HepG2 (cell line): ENCODE data around the gene CAMTA1. TPM values are rescaled to one million over a fixed set of nuclear protein-coding genes. Genes with fewer than 3 reads are reported as not detected.

ENCODE experiments used
- ATAC-seq: fragments of 200-7000 bp; cut with Tn5 transposase; 3 replicates; pipeline ENCODE4 v1.9.1; 2020; ENCODE audit warnings: mild to moderate bottlenecking, moderate library complexity
- BruUV-seq: library from RNA; stranded (reverse); fragments of 400-500 nt; replicated peaks from 2 replicates; lab custom pipeline; 2021; lab: Mats Ljungman, UMichigan
- CTCF ChIA-PET: fragments of 300-600 bp; formaldehyde crosslinking; extraction: SDS; loops from one replicate; lab custom pipeline; 2021; ENCODE audit warnings: low total read pairs, inconsistent platforms, low intra/inter-chr PET ratio; lab: Yijun Ruan, JAX
- POLR2A ChIA-PET: fragments of 350-600 bp; sonication (Branson Sonifier 250); formaldehyde crosslinking; loops from one replicate; lab custom pipeline; 2020; ENCODE audit warnings: antibody characterized with exemption, inconsistent platforms; lab: Yijun Ruan, JAX
- DNase-seq: peaks from one replicate; pipeline ENCODE4 v3.0.0-alpha.2; 2015; ENCODE audit warnings: low spot score
- FAIRE-seq: peaks from 3 replicates; lab custom pipeline; 2011; peaks lifted over from hg19 to GRCh38; lab: Jason Lieb, UNC
- H2AFZ ChIP-seq: one replicate; pipeline ENCODE4 v1.6.1; 2011; ENCODE audit warnings: low read length, inconsistent platforms
- H3K27ac ChIP-seq: fragments of 300-600 bp; 3 replicates; pipeline ENCODE4 v1.8.0; 2011; ENCODE audit warnings: mixed run types, mild to moderate bottlenecking, mixed read lengths, low read length, inconsistent platforms; ENCODE audit not compliant: insufficient read depth; ENCODE audit errors: extremely low read length
- H3K27me3 ChIP-seq, 2 experiments: fragments of 200-600 bp in 1 of 2; 2 replicates in 1 of 2; 3 replicates in 1 of 2; pipeline versions ENCODE4 v1.6.0 to v1.8.0; 2011; ENCODE audit warnings: low read length in 2 of 2, mild to moderate bottlenecking in 2 of 2, moderate library complexity in 2 of 2, inconsistent platforms in 1 of 2; ENCODE audit not compliant: insufficient read depth in 2 of 2, control insufficient read depth in 1 of 2
- H3K36me3 ChIP-seq, 2 experiments: fragments of 200-600 bp in 1 of 2; replicated peaks in 1 of 2; 2 replicates in 1 of 2; 3 replicates in 1 of 2; pipeline versions ENCODE4 v1.5.1 to v1.8.0; 2011; ENCODE audit warnings: low read length in 2 of 2, inconsistent platforms in 1 of 2; ENCODE audit not compliant: insufficient read depth in 2 of 2, control insufficient read depth in 1 of 2
- H3K4me1 ChIP-seq: 2 replicates; pipeline ENCODE4 v1.5.1; 2012; ENCODE audit warnings: low read length, inconsistent platforms; ENCODE audit not compliant: insufficient read depth
- H3K4me2 ChIP-seq: 2 replicates; pipeline ENCODE4 v1.6.0; 2011; ENCODE audit warnings: low read depth, low read length, inconsistent platforms
- H3K4me3 ChIP-seq, 3 experiments: fragments of 200-600 bp in 1 of 3; sonication (generic), shearing (Covaris generic) in 1 of 3; replicated peaks in 1 of 3; 2 replicates each; pipeline ENCODE4 v1.5.1; 2011 to 2016; ENCODE audit warnings: low read length in 3 of 3, inconsistent platforms in 2 of 3, low read depth in 2 of 3, mild to moderate bottlenecking in 2 of 3, control low read depth in 1 of 3, mixed read lengths in 1 of 3; ENCODE audit not compliant: insufficient read depth in 1 of 3
- H3K79me2 ChIP-seq: one replicate; pipeline ENCODE4 v1.6.1; 2011; ENCODE audit warnings: low read length, inconsistent platforms; ENCODE audit not compliant: insufficient read depth
- H3K9ac ChIP-seq: 2 replicates; pipeline ENCODE4 v1.6.0; 2011; ENCODE audit warnings: mild to moderate bottlenecking, low read depth, low read length, inconsistent platforms; ENCODE audit not compliant: insufficient read depth
- H3K9me3 ChIP-seq: 2 replicates; pipeline ENCODE4 v1.5.1; 2012; ENCODE audit warnings: mild to moderate bottlenecking, low read length
- H4K20me1 ChIP-seq: 2 replicates; pipeline ENCODE4 v1.6.0; 2011; ENCODE audit warnings: inconsistent platforms, mild to moderate bottlenecking, low read length, moderate library complexity; ENCODE audit not compliant: insufficient read depth
- KLF9 ChIP-seq: IDR thresholded peaks from 2 replicates; pipeline ENCODE4 v1.6.1; 2016; ENCODE audit warnings: low read depth
- MED13 ChIP-seq: sonication (generic); formaldehyde crosslinking; IDR thresholded peaks from 2 replicates; pipeline ENCODE4 v1.5.0; 2020; ENCODE audit warnings: missing genetic modification reagents
- ZBTB46 ChIP-seq: sonication (generic); formaldehyde crosslinking; IDR thresholded peaks from 2 replicates; pipeline ENCODE4 v1.4.0; 2020; ENCODE audit warnings: mild to moderate bottlenecking, missing genetic modification reagents, borderline replicate concordance
- ZNF121 ChIP-seq: sonication (generic); formaldehyde crosslinking; IDR thresholded peaks from 2 replicates; pipeline ENCODE4 v1.5.0; 2020; ENCODE audit warnings: mild to moderate bottlenecking, missing genetic modification reagents
- ZNF737 ChIP-seq: sonication (generic); formaldehyde crosslinking; IDR thresholded peaks from 2 replicates; pipeline ENCODE4 v1.5.0; 2020; ENCODE audit warnings: missing genetic modification reagents, mild to moderate bottlenecking, borderline replicate concordance
- ZNF768 ChIP-seq: sonication (generic); formaldehyde crosslinking; IDR thresholded peaks from 2 replicates; pipeline ENCODE4 v1.4.0; 2020; ENCODE audit warnings: missing genetic modification reagents
- WGBS: methylation state at CpG from one replicate; pipeline ENCODE4 v1.1.6; 2017; ENCODE audit warnings: low lambda C conversion rate; 5-methylcytosine and 5-hydroxymethylcytosine counted together
- in situ Hi-C: cut with HindIII; loops from 2 replicates; pipeline ENCODE4 v1.10.0; 2017; ENCODE audit warnings: low pct_unique_long_range_greater_than_20kb; ENCODE audit not compliant: extremely low pct_ligation_motif_present
- intact Hi-C: fragments of 100-400 bp; cut with micrococcal nuclease; formaldehyde crosslinking; loops from one replicate; pipeline ENCODE4 v1.10.0; 2022; ENCODE audit not compliant: unreplicated experiment
- polyA plus RNA-seq, 8 experiments: library from polyadenylated mRNA; depleted of rRNA in 3 of 8; stranded (reverse) in 7 of 8; unstranded in 1 of 8; fragments of >200 nt; fragmentation: Illumina TruSeq in 4 of 8; extraction: Trizol in 4 of 8; gene quantifications; 2 replicates each; pipeline versions ENCODE4 v1.2.1 to v1.2.3, GENCODE V29; 2011 to 2016; ENCODE audit warnings: low read depth in 4 of 8, missing spikeins in 1 of 8, mixed read lengths in 1 of 8; ENCODE audit not compliant: insufficient read depth in 1 of 8
- total RNA-seq, 5 experiments: library from RNA; depleted of rRNA; stranded (reverse); fragments of >200 nt; fragmentation: Illumina TruSeq; extraction: Trizol; gene quantifications; 2 replicates each; pipeline ENCODE4 v1.2.3, GENCODE V29; 2016; ENCODE audit warnings: low read depth in 1 of 5

The CAMTA1 gene
- total and polyA plus RNA-seq, 2 of the 13 experiments (the other 11 are each of a cell fraction or from before 2014, with no cell fraction given): 25.0 to 36.4 TPM

- TF ChIP-seq ZBTB46 (no peak), MED13 (no peak), ZNF737 (CRISPR knock-in tag) (no peak), KLF9 (CRISPR knock-in tag) (no peak)
Observed at GRCh38 chr1:7130127-7130526, 344.9 kb downstream of the CAMTA1 start (continued).

GRCh38 chr1:7135493-7135892 is 350.2 kb downstream of the CAMTA1 start:
- no peak for TF ChIP-seq ZNF121 (CRISPR knock-in tag)
- no peak for TF ChIP-seq ZNF768 (CRISPR knock-in tag)
- 57% methylated on average over 3 of the region's 3 CpGs for WGBS
- no peak for FAIRE-seq

More at GRCh38 chr1:7135493-7135892, 350.2 kb downstream of the CAMTA1 start:
- Histone ChIP-seq H3K36me3 (no peaks in the 10 kb centered on the region), H3K9me3 (no peaks in the 10 kb centered on the region), H3K9ac (no peak overlapping the region), H3K4me1 (no peaks in the 10 kb centered on the region), H3K4me2 (no peak overlapping the region), H2AFZ (no peak overlapping the region), H3K79me2 (no peaks in the 10 kb centered on the region), H3K27ac (no peak overlapping the region), H4K20me1 (no peaks in the 10 kb centered on the region), H3K27me3 (no peaks in the 10 kb centered on the region; a peak in 1 of 5 replicates), H3K4me3 (no peak overlapping the region)
- ChIA-PET CTCF (no interaction called here), POLR2A (no interaction called here)
- ATAC-seq (no peak), DNase-seq (no peak)
- in situ Hi-C loops: no loop called here
- intact Hi-C loops: no loop called here
- no TSS peak for BruUV-seq
